ENCODE results near the gene SYNGAP1.
"Not testable (repeated sequence)": the region's sequence is repeated elsewhere in the genome, so short reads cannot be mapped to it uniquely, and the experiment has no call there.

SYNGAP1 gene

GRCh38 chr6:33483678-33484077 lies 63.8 kb downstream of the SYNGAP1 start:
- no peak for DNase-seq

GRCh38 chr6:33484673-33485262 lies 64.9 kb downstream of the SYNGAP1 start:
- DNase-seq = not testable (repeated sequence)

- not testable (repeated sequence) for DNase-seq
These were observed 65.8 kb downstream of the SYNGAP1 start for GRCh38 chr6:33485680-33486079.

DNA sequence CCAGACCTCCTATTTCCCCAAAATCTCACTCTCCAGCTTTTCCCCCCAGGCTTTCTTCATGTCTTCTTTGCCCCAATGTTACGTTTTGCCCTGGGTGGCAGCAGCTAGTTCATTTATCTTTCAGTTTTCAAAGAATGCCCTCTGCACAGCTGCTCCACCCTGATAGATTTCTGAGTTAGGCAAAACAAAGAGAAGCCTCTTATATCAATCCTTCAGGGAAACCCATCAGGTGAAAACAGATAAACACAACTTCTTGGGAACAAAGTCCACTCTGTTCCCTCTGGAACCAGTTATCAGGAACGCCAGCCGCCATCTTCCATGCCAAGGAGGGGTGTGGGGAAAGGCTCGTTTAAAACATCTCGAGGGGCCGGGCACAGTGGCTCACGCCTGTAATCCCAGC lies 68.5 kb downstream of the SYNGAP1 start:
- DNase-seq = no peak

- no peak for DNase-seq
These were observed 70.3 kb downstream of the SYNGAP1 start for GRCh38 chr6:33490198-33490597.

- no peak for DNase-seq
These were observed 70.8 kb downstream of the SYNGAP1 start for GRCh38 chr6:33490621-33491020.

- no peak for DNase-seq
These were observed 72.2 kb downstream of the SYNGAP1 start for GRCh38 chr6:33492093-33492492.

GRCh38 chr6:33497157-33497556 lies 77.3 kb downstream of the SYNGAP1 start:
- no peak for DNase-seq

DNA sequence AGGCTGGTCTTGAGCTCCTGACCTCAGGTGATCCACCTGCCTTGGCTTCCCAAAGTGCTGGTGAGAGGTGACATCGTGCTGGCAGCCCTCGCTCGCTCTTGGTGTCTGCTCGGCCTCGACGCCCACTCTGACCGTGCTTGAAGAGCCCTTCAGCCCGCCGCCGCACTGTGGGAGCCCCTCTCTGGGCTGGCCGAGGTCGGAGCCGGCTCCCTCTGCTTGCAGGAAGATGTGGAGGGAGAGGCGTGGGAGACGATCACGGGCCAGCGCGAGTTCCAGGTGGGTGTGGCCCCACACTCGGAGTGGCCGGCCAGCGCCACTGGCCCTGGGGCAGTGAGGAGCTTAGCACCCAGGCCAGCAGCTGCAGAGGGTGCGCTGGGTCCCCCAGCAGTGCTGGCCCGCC lies 82.6 kb downstream of the SYNGAP1 start:
- DNase-seq = no peak

GRCh38 chr6:33504486-33504885 lies 84.6 kb downstream of the SYNGAP1 start:
- DNase-seq = no peak

All from stimulated activated CD4-positive, alpha-beta T cell treated with anti-CD3 and anti-CD28 coated beads, Interleukin-4, amount 100 ng/mL, for 24 hours (primary cell).